ENCODE data around the gene DCT. TPM values are rescaled to one million over a fixed set of nuclear protein-coding genes. Genes with fewer than 3 reads are reported as not detected.

Gene DCT
- total and polyA plus RNA-seq, 2 donors (not counting 3 experiments of a cell fraction or from before 2014, with no cell fraction given), result not detected

DNA sequence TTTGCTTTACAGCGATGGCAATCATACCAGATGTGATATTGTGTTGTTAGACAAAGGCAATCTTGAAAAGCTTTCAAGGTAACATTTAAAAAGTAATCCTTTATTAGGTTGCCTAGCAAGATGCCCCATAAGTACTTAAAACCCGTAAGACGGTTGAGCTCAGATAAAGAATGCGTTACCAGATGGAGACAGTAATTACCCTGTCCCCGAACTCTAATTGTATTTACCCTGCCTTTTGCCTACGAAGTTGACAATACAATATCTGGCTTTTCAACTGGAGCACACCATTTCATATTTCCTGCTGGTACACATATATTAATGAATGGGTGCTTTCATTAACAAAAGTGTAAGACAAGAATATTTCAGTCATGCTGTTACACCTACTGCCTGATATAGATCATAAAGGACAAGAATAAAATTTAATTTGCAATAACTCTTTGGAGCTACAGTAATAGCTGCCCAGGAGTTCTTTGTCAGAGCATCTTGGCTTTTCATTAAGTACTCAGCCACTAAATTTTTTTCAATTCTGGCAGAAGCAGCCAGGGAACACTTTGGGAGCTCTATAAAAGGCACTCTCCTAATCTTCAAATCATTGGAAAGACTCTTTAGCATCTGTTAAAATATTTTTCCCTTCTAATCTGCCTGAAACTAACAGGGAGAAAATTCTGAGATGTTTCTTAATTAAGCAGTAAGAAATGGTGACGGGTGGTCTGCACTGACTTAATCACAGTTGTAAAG lies 63.8 kb downstream of the DCT start:
- no TSS peak for BruUV-seq (replicated peaks)
- TF ChIP-seq FOS (IDR thresholded peaks at IDR 0.05; ENCODE audit: borderline replicate concordance, insufficient read depth, low read length), result no peak
- TF ChIP-seq CTCF (IDR thresholded peaks at IDR 0.05; ENCODE audit: extremely low read depth in 1 of 2, insufficient read depth in 1 of 2, low read depth in 1 of 2, low read length in 2 of 2), result no peak
- no peak for TF ChIP-seq JUN (IDR thresholded peaks at IDR 0.05; ENCODE audit: borderline replicate concordance, insufficient read depth, insufficient read length, low read depth)
- TF ChIP-seq MAX (IDR thresholded peaks at IDR 0.05; ENCODE audit: insufficient read depth, insufficient read length), result no peak
- Histone ChIP-seq H3K4me2 (ENCODE audit: insufficient read depth, low read length) (no peak overlapping the region), H3K9ac (replicated peaks; ENCODE audit: extremely low read depth, insufficient read depth, low read length) (no peak overlapping the region), H3K4me1 (ENCODE audit: control insufficient read depth, extremely low read depth, insufficient read depth, low read length) (no peaks in the 10 kb centered on the region), H3K27me3 (ENCODE audit: control insufficient read depth in 2 of 2, insufficient read depth in 2 of 2, low read length in 2 of 2) (no peaks in the 10 kb centered on the region), H3K79me2 (ENCODE audit: control insufficient read depth, insufficient read depth, low read length) (no peaks in the 10 kb centered on the region), H3K9me1 (replicated peaks; ENCODE audit: control insufficient read depth, extremely low read depth, insufficient read depth, low read length) (no peaks in the 10 kb centered on the region), H3K27ac (ENCODE audit: insufficient read depth, low read depth, low read length) (no peak overlapping the region), H3K36me3 (ENCODE audit: control insufficient read depth in 2 of 2, extremely low read depth in 1 of 2, insufficient read depth in 2 of 2, low read length in 2 of 2) (no peaks in the 10 kb centered on the region), H4K20me1 (replicated peaks; ENCODE audit: control insufficient read depth, extremely low read depth, insufficient read depth, low read length) (no peaks in the 10 kb centered on the region), H3K9me3 (replicated peaks; ENCODE audit: control insufficient read depth, insufficient read depth, low read length) (no peaks in the 10 kb centered on the region), H3K4me3 (replicated peaks in 1 of 3; ENCODE audit: insufficient read depth in 1 of 3, low read depth in 1 of 3, low read length in 3 of 3) (no peak overlapping the region), H2AFZ (ENCODE audit: low read depth, low read length) (no peak overlapping the region)
- ChIA-PET POLR2A (no interaction called here), CTCF (interaction anchor here (1.0 to 2.5 kb wide), 3 partner anchors 9 to 202 kb away, joined by 3 to 13 read pairs (median 4); no protein-coding TSS in a partner anchor)
- dilution Hi-C loops (cut with MboI; ENCODE audit: extremely low pct_ligation_motif_present, low sequenced_read_pairs), result no loop called here
- intact Hi-C loops (cut with micrococcal nuclease), result no loop called here
- FAIRE-seq (no peak), DNase-seq (ENCODE audit: low read depth, low spot score) (no peak)

Data from endothelial cell of umbilical vein (primary cell).